Caco-2 (cell line): Measurements from ENCODE around the gene PHF21A. TPM values are rescaled to one million over a fixed set of nuclear protein-coding genes. Genes with fewer than 3 reads are reported as not detected.

Experiments used
- BruUV-seq: library from RNA; stranded (reverse); fragments of 400-500 nt; replicated peaks from 2 replicates; lab custom pipeline; 2021; lab: Mats Ljungman, UMichigan
- CTCF ChIA-PET: fragments of 300-600 bp; sonication (Branson Sonifier 250); formaldehyde crosslinking; loops from one replicate; lab custom pipeline; 2022; ENCODE audit warnings: antibody characterized with exemption; lab: Charles Lee
- POLR2A ChIA-PET: fragments of 300-600 bp; sonication (Branson Sonifier 250); formaldehyde crosslinking; loops from one replicate; lab custom pipeline; 2022; ENCODE audit warnings: antibody characterized with exemption; lab: Charles Lee
- DNase-seq, 2 experiments: peaks; one replicate each; pipeline versions ENCODE4 v3.0.0 to v3.0.0-alpha.2; 2020 to 2022
- H3K27me3 ChIP-seq: replicated peaks from 2 replicates; pipeline ENCODE4 v1.6.0; 2011; ENCODE audit warnings: low read length; ENCODE audit not compliant: control insufficient read depth, insufficient read depth
- H3K36me3 ChIP-seq: 2 replicates; pipeline ENCODE4 v1.5.1; 2011; ENCODE audit warnings: low read length; ENCODE audit not compliant: control insufficient read depth, insufficient read depth
- H3K4me1 ChIP-seq: fragments of 250-450 bp; sonication (Bioruptor Pico); 2 replicates; pipeline ENCODE4 v1.5.1; 2020; ENCODE audit warnings: mild to moderate bottlenecking
- H3K4me3 ChIP-seq: 2 replicates; pipeline ENCODE4 v1.5.1; 2011; ENCODE audit warnings: low read depth, mild to moderate bottlenecking, control low read depth, low read length
- H3K9me3 ChIP-seq: fragments of 250-450 bp; sonication (Bioruptor Pico); 2 replicates; pipeline ENCODE4 v1.5.1; 2020; ENCODE audit warnings: mild to moderate bottlenecking, moderate library complexity
- H3K27ac Mint-ChIP-seq: one replicate; pipeline ENCODE4 v1.8.0; 2022; ENCODE audit warnings: mixed read lengths; ENCODE audit not compliant: unreplicated experiment
- H3K27me3 Mint-ChIP-seq: one replicate; pipeline ENCODE4 v1.8.0; 2022; ENCODE audit warnings: mixed read lengths; ENCODE audit not compliant: insufficient read depth, unreplicated experiment
- H3K36me3 Mint-ChIP-seq: one replicate; pipeline ENCODE4 v1.8.0; 2022; ENCODE audit warnings: mild to moderate bottlenecking, mixed read lengths; ENCODE audit not compliant: insufficient read depth, unreplicated experiment
- H3K4me1 Mint-ChIP-seq: one replicate; pipeline ENCODE4 v1.8.0; 2022; ENCODE audit warnings: low read depth, mixed read lengths; ENCODE audit not compliant: unreplicated experiment
- H3K4me3 Mint-ChIP-seq: one replicate; pipeline ENCODE4 v1.8.0; 2022; ENCODE audit warnings: mild to moderate bottlenecking, moderate library complexity, mixed read lengths; ENCODE audit not compliant: unreplicated experiment
- H3K9me3 Mint-ChIP-seq: one replicate; pipeline ENCODE4 v1.8.0; 2022; ENCODE audit warnings: mixed read lengths; ENCODE audit not compliant: unreplicated experiment
- CTCF ChIP-seq, 2 experiments: fragments of 200-600 bp in 1 of 2; IDR thresholded peaks; 1 replicate in 1 of 2; 2 replicates in 1 of 2; pipeline versions ENCODE4 v1.5.1 to v1.8.0; 2011 to 2022; ENCODE audit warnings: antibody characterized with exemption in 1 of 2, control low read depth in 1 of 2, inconsistent platforms in 1 of 2, low read depth in 1 of 2, low read length in 1 of 2, mild to moderate bottlenecking in 1 of 2, moderate library complexity in 1 of 2; ENCODE audit not compliant: insufficient read depth in 1 of 2, severe bottlenecking in 1 of 2, unreplicated experiment in 1 of 2
- intact Hi-C: fragments of 100-400 bp; cut with micrococcal nuclease; formaldehyde crosslinking; loops from one replicate; pipeline ENCODE4 v1.10.0; 2022; ENCODE audit not compliant: unreplicated experiment
- total RNA-seq: library from RNA; stranded (reverse); gene quantifications from 2 replicates; pipeline ENCODE4 v1.2.3, GENCODE V29; 2022

PHF21A gene
- total RNA-seq, 1 experiment from 2014 or later, result 20.0 TPM

GRCh38 chr11:46039990-46040389 lies 81.3 kb downstream of the PHF21A start:
- Histone ChIP-seq H3K4me1 (no peaks in the 10 kb centered on the region; the same call in 1 of the 2 replicates), H3K36me3 (no peaks in the 10 kb centered on the region), H3K27me3 (no peaks in the 10 kb centered on the region), H3K4me3 (no peak overlapping the region), H3K9me3 (no peaks in the 10 kb centered on the region)
- CTCF ChIA-PET, result interaction anchor here (0.9 kb wide), 1 partner anchor 34 kb away, joined by 4 read pairs; no protein-coding TSS in a partner anchor
- no peaks in the 10 kb centered on the region for H3K4me1 Mint-ChIP-seq
- no peak for DNase-seq
- H3K36me3 Mint-ChIP-seq, result peaks cover 5% of the 10 kb centered on the region
- no peak overlapping the region for H3K27ac Mint-ChIP-seq
- POLR2A ChIA-PET, result no interaction called here
- no TSS peak for BruUV-seq
- no peak for TF ChIP-seq CTCF (IDR thresholded peaks at IDR 0.05; ENCODE audit: insufficient read depth in 1 of 2, low read depth in 1 of 2, low read length in 1 of 2, severe bottlenecking in 1 of 2, unreplicated experiment in 1 of 2)
- H3K9me3 Mint-ChIP-seq, result no peaks in the 10 kb centered on the region
- H3K4me3 Mint-ChIP-seq, result no peak overlapping the region
- intact Hi-C loops, result no loop called here
- no peaks in the 10 kb centered on the region for H3K27me3 Mint-ChIP-seq

- H3K27me3 ChIP-seq, result no peaks in the 10 kb centered on the region
- Mint-ChIP-seq H3K4me3 (no peak overlapping the region), H3K27ac (no peak overlapping the region), H3K4me1 (no peaks in the 10 kb centered on the region), H3K27me3 (no peaks in the 10 kb centered on the region), H3K9me3 (no peaks in the 10 kb centered on the region), H3K36me3 (peaks cover 5% of the 10 kb centered on the region)
- H3K4me3 ChIP-seq, result no peak overlapping the region
- POLR2A ChIA-PET, result no interaction called here
- CTCF ChIA-PET, result no interaction called here
- no peaks in the 10 kb centered on the region for H3K9me3 ChIP-seq
- TF ChIP-seq CTCF (IDR thresholded peaks at IDR 0.05; ENCODE audit: insufficient read depth in 1 of 2, low read depth in 1 of 2, low read length in 1 of 2, severe bottlenecking in 1 of 2, unreplicated experiment in 1 of 2), result no peak
- no peak for DNase-seq
- no TSS peak for BruUV-seq
- H3K4me1 ChIP-seq, result no peaks in the 10 kb centered on the region
- no peaks in the 10 kb centered on the region for H3K36me3 ChIP-seq
- intact Hi-C loops, result no loop called here
These were observed 82.7 kb downstream of the PHF21A start for GRCh38 chr11:46038529-46038928.

GRCh38 chr11:46036969-46037368 lies 84.3 kb downstream of the PHF21A start:
- no peaks in the 10 kb centered on the region for H3K4me1 Mint-ChIP-seq
- H3K27me3 Mint-ChIP-seq, result no peaks in the 10 kb centered on the region
- H3K27ac Mint-ChIP-seq, result no peak overlapping the region
- CTCF ChIA-PET, result no interaction called here
- Histone ChIP-seq H3K4me1 (no peaks in the 10 kb centered on the region), H3K4me3 (no peak overlapping the region), H3K36me3 (no peaks in the 10 kb centered on the region), H3K9me3 (no peaks in the 10 kb centered on the region), H3K27me3 (no peaks in the 10 kb centered on the region)
- peaks cover 5% of the 10 kb centered on the region for H3K36me3 Mint-ChIP-seq
- DNase-seq, result no peak
- no TSS peak for BruUV-seq
- POLR2A ChIA-PET, result interaction anchor here (0.5 kb wide), 1 partner anchor 152 kb away, joined by 3 read pairs; no protein-coding TSS in a partner anchor
- TF ChIP-seq CTCF (IDR thresholded peaks at IDR 0.05; ENCODE audit: insufficient read depth in 1 of 2, low read depth in 1 of 2, low read length in 1 of 2, severe bottlenecking in 1 of 2, unreplicated experiment in 1 of 2), result no peak
- no peak overlapping the region for H3K4me3 Mint-ChIP-seq
- intact Hi-C loops, result no loop called here
- H3K9me3 Mint-ChIP-seq, result no peaks in the 10 kb centered on the region
